Tibial nerve (tissue), 3 donors: ENCODE data around the gene AK8.

Experiments
- EP300 ChIP-seq, 2 donors: sonication (generic); formaldehyde crosslinking; IDR thresholded peaks; one replicate each; pipeline ENCODE4 v1.6.1; 2017; ENCODE audit warnings: antibody characterized with exemption in 2 of 2, mild to moderate bottlenecking in 1 of 2
- POLR2A ChIP-seq, 2 donors: fragments of 450-650 bp; IDR thresholded peaks; one replicate each; pipeline ENCODE4 v1.6.1; 2017; ENCODE audit warnings: antibody characterized with exemption in 2 of 2, mild to moderate bottlenecking in 2 of 2, moderate library complexity in 2 of 2

GRCh38 chr9:132776268-132776667 lies 101.8 kb downstream of the AK8 start:
- no peak for TF ChIP-seq EP300 (IDR thresholded peaks at IDR 0.05)
- no peak for TF ChIP-seq POLR2A (IDR thresholded peaks at IDR 0.05)
